GM12878 (cell line): Measurements from ENCODE around the gene CTNNBIP1. TPM values are rescaled to one million over a fixed set of nuclear protein-coding genes. Genes with fewer than 3 reads are reported as not detected.

Experiments
- ATAC-seq: fragments of 200-7000 bp; cut with Tn5 transposase; 3 replicates; pipeline ENCODE4 v1.9.1; 2020; ENCODE audit warnings: mild to moderate bottlenecking, moderate library complexity
- BruUV-seq: library from RNA; stranded (reverse); fragments of 400-500 nt; replicated peaks from 2 replicates; lab custom pipeline; 2021; lab: Mats Ljungman, UMichigan
- CTCF ChIA-PET: fragments of 300-600 bp; sonication (Branson Sonifier 250); formaldehyde crosslinking; extraction: SDS; loops from one replicate; lab custom pipeline; 2021; ENCODE audit warnings: inconsistent platforms; lab: Yijun Ruan, JAX
- POLR2A ChIA-PET: fragments of 350-600 bp; formaldehyde crosslinking; extraction: SDS; loops from one replicate; lab custom pipeline; 2021; ENCODE audit warnings: inconsistent platforms; lab: Charles Lee
- RAD21 ChIA-PET: fragments of 300-600 bp; sonication (Branson Sonifier 250); formaldehyde crosslinking; loops from one replicate; lab custom pipeline; 2023; ENCODE audit warnings: antibody characterized with exemption; ENCODE audit not compliant: unreplicated experiment; lab: Charles Lee
- SMC1A ChIA-PET: fragments of 300-600 bp; sonication (Branson Sonifier 250); formaldehyde crosslinking; loops from one replicate; lab custom pipeline; 2023; ENCODE audit not compliant: unreplicated experiment, uncharacterized antibody; lab: Charles Lee
- DNase-seq: peaks from one replicate; pipeline ENCODE4 v3.0.0-alpha.2; 2011; ENCODE audit warnings: low read depth, low spot score
- FAIRE-seq: peaks from 3 replicates; lab custom pipeline; 2011; peaks lifted over from hg19 to GRCh38; lab: Jason Lieb, UNC
- H2AFZ ChIP-seq: 2 replicates; pipeline ENCODE4 v1.6.0; 2011; ENCODE audit warnings: low read depth, low read length, control low read depth; ENCODE audit not compliant: control insufficient read depth
- H3K27ac ChIP-seq: 2 replicates; pipeline ENCODE4 v1.5.1; 2011; ENCODE audit warnings: control low read depth; ENCODE audit not compliant: control insufficient read depth, insufficient read depth
- H3K27me3 ChIP-seq, 2 experiments: replicated peaks in 1 of 2; 2 replicates each; pipeline versions ENCODE4 v1.6.0 to v1.6.1; 2011; ENCODE audit warnings: low read length in 1 of 2; ENCODE audit not compliant: control insufficient read depth in 2 of 2, insufficient read depth in 2 of 2
- H3K36me3 ChIP-seq, 2 experiments: 2 replicates each; pipeline ENCODE4 v1.5.1; 2011; ENCODE audit warnings: low read length in 1 of 2; ENCODE audit not compliant: control insufficient read depth in 2 of 2, insufficient read depth in 2 of 2
- H3K4me1 ChIP-seq: 2 replicates; pipeline ENCODE4 v1.6.1; 2011; ENCODE audit warnings: mild to moderate bottlenecking, low read length, moderate library complexity, mixed read lengths; ENCODE audit not compliant: control insufficient read depth, insufficient read depth
- H3K4me2 ChIP-seq: 2 replicates; pipeline ENCODE4 v1.6.0; 2011; ENCODE audit warnings: control low read depth; ENCODE audit not compliant: control insufficient read depth, insufficient read depth
- H3K4me3 ChIP-seq: fragments of 200-600 bp; sonication (generic); 2 replicates; pipeline ENCODE4 v1.5.1; 2016
- H3K79me2 ChIP-seq: 2 replicates; pipeline ENCODE4 v1.6.0; 2011; ENCODE audit warnings: low read length; ENCODE audit not compliant: control insufficient read depth, insufficient read depth
- H3K9ac ChIP-seq: 2 replicates; pipeline ENCODE4 v1.8.0; 2011; ENCODE audit warnings: low read length, control low read depth, mixed read lengths; ENCODE audit not compliant: control insufficient read depth, insufficient read depth
- H3K9me3 ChIP-seq: replicated peaks from 3 replicates; pipeline ENCODE4 v1.5.1; 2011; ENCODE audit warnings: mild to moderate bottlenecking, low read length; ENCODE audit not compliant: control insufficient read depth, insufficient read depth
- H4K20me1 ChIP-seq: 2 replicates; pipeline ENCODE4 v1.6.0; 2011; ENCODE audit not compliant: control insufficient read depth, insufficient read depth
- ATF7 ChIP-seq: fragments of 450-650 bp; IDR thresholded peaks from 2 replicates; pipeline ENCODE4 v1.6.1; 2016; ENCODE audit warnings: low read depth, mild to moderate bottlenecking
- IKZF1 ChIP-seq: fragments of 450-650 bp; conservative IDR thresholded peaks from 2 replicates; pipeline ENCODE4 v1.6.1; 2017; ENCODE audit warnings: antibody characterized with exemption, mild to moderate bottlenecking
- IRF4 ChIP-seq: IDR thresholded peaks from 2 replicates; pipeline ENCODE4 v1.6.1; 2011; ENCODE audit warnings: low read depth, low read length
- LARP7 ChIP-seq: fragments of 450-650 bp; IDR thresholded peaks from 2 replicates; pipeline ENCODE4 v1.6.1; 2017; ENCODE audit warnings: mild to moderate bottlenecking
- MXI1 ChIP-seq: fragments of 150-350 bp; IDR thresholded peaks from 2 replicates; pipeline ENCODE4 v1.6.1; 2011; ENCODE audit warnings: low read depth, mild to moderate bottlenecking, inconsistent platforms, low read length, improper control_type of control experiment
- NBN ChIP-seq: fragments of 450-650 bp; IDR thresholded peaks from 2 replicates; pipeline ENCODE4 v1.6.1; 2016
- NR2F1 ChIP-seq: fragments of 450-650 bp; conservative IDR thresholded peaks from 2 replicates; pipeline ENCODE4 v1.6.1; 2017; ENCODE audit warnings: mild to moderate bottlenecking
- PAX8 ChIP-seq: fragments of 450-650 bp; IDR thresholded peaks from 2 replicates; pipeline ENCODE4 v1.6.1; 2017; ENCODE audit warnings: mild to moderate bottlenecking, moderate library complexity
- POLR2AphosphoS2 ChIP-seq: IDR thresholded peaks from 2 replicates; pipeline ENCODE4 v1.6.1; 2011; ENCODE audit warnings: low read depth, mild to moderate bottlenecking, low read length, improper control_type of control experiment, moderate library complexity
- SIX5 ChIP-seq: IDR thresholded peaks from 2 replicates; pipeline ENCODE4 v1.6.1; 2011; ENCODE audit warnings: mild to moderate bottlenecking, low read depth, low read length, moderate library complexity; ENCODE audit not compliant: severe bottlenecking
- ZNF24 ChIP-seq: fragments of 450-650 bp; IDR thresholded peaks from 2 replicates; pipeline ENCODE4 v1.6.1; 2017; ENCODE audit warnings: antibody characterized with exemption, mild to moderate bottlenecking
- ZSCAN29 ChIP-seq: fragments of 450-650 bp; IDR thresholded peaks from 2 replicates; pipeline ENCODE4 v1.6.1; 2017; ENCODE audit warnings: mild to moderate bottlenecking, moderate library complexity
- WGBS: methylation state at CpG from one replicate; pipeline ENCODE4 v1.1.6; 2016; ENCODE audit warnings: low lambda C conversion rate; ENCODE audit not compliant: insufficient replicate concordance, insufficient coverage; ENCODE audit errors: missing lambda C conversion rate; 5-methylcytosine and 5-hydroxymethylcytosine counted together
- in situ Hi-C: fragments of 300-500 bp; cut with MboI; formaldehyde crosslinking; loops from 9 replicates; pipeline ENCODE4 v1.14.3; 2018; ENCODE audit warnings: mixed read lengths
- intact Hi-C: fragments of 100-400 bp; cut with micrococcal nuclease; formaldehyde crosslinking; loops from one replicate; pipeline ENCODE4 v1.14.2; 2022; ENCODE audit not compliant: unreplicated experiment
- polyA plus RNA-seq, 11 experiments: library from polyadenylated mRNA; depleted of rRNA in 4 of 11; unstranded in 6 of 11; stranded (reverse) in 5 of 11; fragments of >200 nt; fragmentation: Nextera tagmentation in 4 of 11; fragmentation: Illumina TruSeq in 1 of 11; extraction: Ambion mirVana in 4 of 11; extraction: Trizol in 1 of 11; gene quantifications; 1 replicate in 1 of 11; 2 replicates in 10 of 11; pipeline versions ENCODE4 v1.2.1 to v1.2.3, GENCODE V29; 2011 to 2016; ENCODE audit warnings: inconsistent platforms in 2 of 11, missing spikeins in 2 of 11, low read depth in 1 of 11
- total RNA-seq, 4 experiments: library from RNA; depleted of rRNA in 3 of 4; stranded (reverse); fragments of >200 nt in 3 of 4; fragmentation: Illumina TruSeq in 1 of 4; extraction: Trizol in 1 of 4; gene quantifications; 2 replicates each; pipeline versions ENCODE4 v1.2.1 to v1.2.3, GENCODE V29; 2013 to 2021
- TF ChIP-seq, protein P1 (sequence below): fragments of 150-350 bp; IDR thresholded peaks from 2 replicates; pipeline ENCODE4 v1.6.1; 2014; ENCODE audit warnings: mild to moderate bottlenecking, low read depth, low read length
- TF ChIP-seq, protein P2 (sequence below): IDR thresholded peaks from 2 replicates; pipeline ENCODE4 v1.6.1; 2011; ENCODE audit warnings: borderline replicate concordance, low read depth, mild to moderate bottlenecking, moderate library complexity, mixed read lengths, low read length; ENCODE audit not compliant: insufficient read depth; ENCODE audit errors: extremely low read length
- TF ChIP-seq, protein P3 (sequence below): fragments of 450-650 bp; formaldehyde crosslinking; IDR thresholded peaks from 2 replicates; pipeline ENCODE4 v1.4.0; 2020; ENCODE audit warnings: mild to moderate bottlenecking, moderate library complexity
- TF ChIP-seq, protein P4 (sequence below): IDR thresholded peaks from 2 replicates; pipeline ENCODE4 v1.6.1; 2012; ENCODE audit warnings: low read depth, low read length, improper control_type of control experiment

CTNNBIP1 gene
- total and polyA plus RNA-seq, 10 of the 15 experiments (the other 5 are each of a cell fraction or from before 2014, with no cell fraction given), result 0.42 to 31.8 (median 10.8) TPM

DNA sequence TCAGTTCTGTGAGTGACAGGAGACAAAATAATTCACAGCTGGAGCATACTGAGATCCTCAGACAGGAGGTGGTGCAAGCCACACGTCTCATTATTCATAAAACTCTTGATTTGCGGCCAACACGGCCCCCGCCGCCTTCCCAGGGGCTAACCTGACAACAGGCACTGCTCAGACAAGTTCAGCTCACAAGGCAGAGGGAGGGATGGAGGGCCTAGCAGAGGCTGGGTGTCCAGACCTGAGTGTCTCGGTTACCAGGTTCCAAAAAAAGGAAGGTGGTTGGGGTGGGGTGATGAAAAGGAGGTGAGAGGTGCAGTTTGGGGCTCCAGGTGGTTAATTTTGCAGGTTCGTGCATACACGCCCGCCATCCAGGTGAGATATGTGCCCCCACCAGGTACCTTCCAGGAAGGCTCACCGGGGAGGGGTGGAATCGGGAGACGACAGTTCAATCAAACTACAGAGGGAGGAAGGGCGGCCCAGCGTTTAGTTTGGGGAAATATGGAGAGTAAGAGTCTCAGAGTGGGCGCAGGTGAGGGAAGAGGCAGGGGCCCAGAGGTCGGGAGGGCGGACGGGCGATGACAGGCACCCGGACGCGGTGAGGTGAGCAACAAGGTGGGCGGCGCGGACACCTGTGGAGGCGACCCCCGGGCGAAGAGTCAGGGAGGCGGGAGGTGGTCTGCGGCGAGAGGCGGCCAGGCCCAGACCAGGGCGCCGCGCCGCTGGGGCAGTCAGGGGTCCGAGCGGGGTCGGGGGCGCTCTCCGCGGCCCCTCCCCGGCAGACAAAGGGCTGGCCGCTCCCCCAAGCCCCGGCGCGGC lies 629 bp downstream of the CTNNBIP1 start (continued):
- TF ChIP-seq MXI1 (no peak; the same call in 1 of the 2 replicates), IKZF1 (0 out of 2 replicates have a peak, but pooled peaks have one; percentile 40), NR2F1 (0 out of 2 replicates have a peak, but pooled peaks have one; percentile 40), NBN (0 out of 2 replicates have a peak, but pooled peaks have one; percentile 22)

DNA sequence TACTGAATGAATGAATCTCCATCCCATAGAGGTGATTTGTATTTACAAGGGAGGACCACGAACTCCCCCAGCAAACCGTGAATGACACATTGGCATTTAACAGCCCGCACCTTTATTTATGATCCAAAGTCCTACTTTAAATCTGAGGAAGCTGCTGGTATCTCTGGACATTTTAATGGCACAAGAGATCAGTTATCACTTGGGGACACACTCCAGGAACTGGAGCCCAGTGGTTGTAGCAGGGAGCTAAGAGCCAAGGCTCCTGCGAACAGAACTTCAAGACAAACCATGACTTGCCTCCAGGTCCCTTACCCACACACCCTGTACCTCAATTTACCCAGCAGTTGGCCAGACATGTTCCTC lies 1.2 kb downstream of the CTNNBIP1 start:
- 40% methylated on average over 4 of the region's 4 CpGs for WGBS
- Histone ChIP-seq H4K20me1 (no peaks in the 10 kb centered on the region), H3K9ac (no peak overlapping the region), H3K27ac (no peak overlapping the region), H3K36me3 (no peaks in the 10 kb centered on the region), H3K4me2 (peak overlapping the region; percentile 92), H3K4me3 (peak overlapping the region; percentile 87), H3K79me2 (peaks cover 3% of the 10 kb centered on the region; the same call in 1 of the 2 replicates), H3K4me1 (peaks cover 16% of the 10 kb centered on the region), H2AFZ (no peak overlapping the region), H3K27me3 (no peaks in the 10 kb centered on the region), H3K9me3 (no peaks in the 10 kb centered on the region)
- BruUV-seq, result TSS peak; percentile 64
- ChIA-PET POLR2A (no interaction called here), CTCF (interaction anchor here (0.9 to 1.1 kb wide), 2 partner anchors 34 to 118 kb away, joined by 4 read pairs; partner anchors contain the start of genes LZIC and NMNAT1), RAD21 (interaction anchor here (0.6 to 0.9 kb wide), 2 partner anchors 29 to 76 kb away, joined by 3 read pairs; no protein-coding TSS in a partner anchor), SMC1A (interaction anchor here (1.0 kb wide), 1 partner anchor 40 kb away, joined by 3 read pairs; no protein-coding TSS in a partner anchor)
- peak; percentile 38 for FAIRE-seq
- in situ Hi-C loops (no loop called here), intact Hi-C loops (no loop called here)
- DNase-seq, result no peak
- ATAC-seq, result no peak
- TF ChIP-seq ATF7 (no peak), POLR2AphosphoS2 (no peak), PAX8 (no peak), ZSCAN29 (no peak), SIX5 (no peak), LARP7 (no peak), ZNF24 (no peak), IRF4 (no peak)
- TF ChIP-seq, protein P1, sequence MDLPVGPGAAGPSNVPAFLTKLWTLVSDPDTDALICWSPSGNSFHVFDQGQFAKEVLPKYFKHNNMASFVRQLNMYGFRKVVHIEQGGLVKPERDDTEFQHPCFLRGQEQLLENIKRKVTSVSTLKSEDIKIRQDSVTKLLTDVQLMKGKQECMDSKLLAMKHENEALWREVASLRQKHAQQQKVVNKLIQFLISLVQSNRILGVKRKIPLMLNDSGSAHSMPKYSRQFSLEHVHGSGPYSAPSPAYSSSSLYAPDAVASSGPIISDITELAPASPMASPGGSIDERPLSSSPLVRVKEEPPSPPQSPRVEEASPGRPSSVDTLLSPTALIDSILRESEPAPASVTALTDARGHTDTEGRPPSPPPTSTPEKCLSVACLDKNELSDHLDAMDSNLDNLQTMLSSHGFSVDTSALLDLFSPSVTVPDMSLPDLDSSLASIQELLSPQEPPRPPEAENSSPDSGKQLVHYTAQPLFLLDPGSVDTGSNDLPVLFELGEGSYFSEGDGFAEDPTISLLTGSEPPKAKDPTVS, result no peak
- TF ChIP-seq, protein P2, sequence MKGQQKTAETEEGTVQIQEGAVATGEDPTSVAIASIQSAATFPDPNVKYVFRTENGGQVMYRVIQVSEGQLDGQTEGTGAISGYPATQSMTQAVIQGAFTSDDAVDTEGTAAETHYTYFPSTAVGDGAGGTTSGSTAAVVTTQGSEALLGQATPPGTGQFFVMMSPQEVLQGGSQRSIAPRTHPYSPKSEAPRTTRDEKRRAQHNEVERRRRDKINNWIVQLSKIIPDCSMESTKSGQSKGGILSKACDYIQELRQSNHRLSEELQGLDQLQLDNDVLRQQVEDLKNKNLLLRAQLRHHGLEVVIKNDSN, result no peak
- TF ChIP-seq, protein P3, sequence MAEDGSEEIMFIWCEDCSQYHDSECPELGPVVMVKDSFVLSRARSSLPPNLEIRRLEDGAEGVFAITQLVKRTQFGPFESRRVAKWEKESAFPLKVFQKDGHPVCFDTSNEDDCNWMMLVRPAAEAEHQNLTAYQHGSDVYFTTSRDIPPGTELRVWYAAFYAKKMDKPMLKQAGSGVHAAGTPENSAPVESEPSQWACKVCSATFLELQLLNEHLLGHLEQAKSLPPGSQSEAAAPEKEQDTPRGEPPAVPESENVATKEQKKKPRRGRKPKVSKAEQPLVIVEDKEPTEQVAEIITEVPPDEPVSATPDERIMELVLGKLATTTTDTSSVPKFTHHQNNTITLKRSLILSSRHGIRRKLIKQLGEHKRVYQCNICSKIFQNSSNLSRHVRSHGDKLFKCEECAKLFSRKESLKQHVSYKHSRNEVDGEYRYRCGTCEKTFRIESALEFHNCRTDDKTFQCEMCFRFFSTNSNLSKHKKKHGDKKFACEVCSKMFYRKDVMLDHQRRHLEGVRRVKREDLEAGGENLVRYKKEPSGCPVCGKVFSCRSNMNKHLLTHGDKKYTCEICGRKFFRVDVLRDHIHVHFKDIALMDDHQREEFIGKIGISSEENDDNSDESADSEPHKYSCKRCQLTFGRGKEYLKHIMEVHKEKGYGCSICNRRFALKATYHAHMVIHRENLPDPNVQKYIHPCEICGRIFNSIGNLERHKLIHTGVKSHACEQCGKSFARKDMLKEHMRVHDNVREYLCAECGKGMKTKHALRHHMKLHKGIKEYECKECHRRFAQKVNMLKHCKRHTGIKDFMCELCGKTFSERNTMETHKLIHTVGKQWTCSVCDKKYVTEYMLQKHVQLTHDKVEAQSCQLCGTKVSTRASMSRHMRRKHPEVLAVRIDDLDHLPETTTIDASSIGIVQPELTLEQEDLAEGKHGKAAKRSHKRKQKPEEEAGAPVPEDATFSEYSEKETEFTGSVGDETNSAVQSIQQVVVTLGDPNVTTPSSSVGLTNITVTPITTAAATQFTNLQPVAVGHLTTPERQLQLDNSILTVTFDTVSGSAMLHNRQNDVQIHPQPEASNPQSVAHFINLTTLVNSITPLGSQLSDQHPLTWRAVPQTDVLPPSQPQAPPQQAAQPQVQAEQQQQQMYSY, result no peak
- TF ChIP-seq, protein P4, sequence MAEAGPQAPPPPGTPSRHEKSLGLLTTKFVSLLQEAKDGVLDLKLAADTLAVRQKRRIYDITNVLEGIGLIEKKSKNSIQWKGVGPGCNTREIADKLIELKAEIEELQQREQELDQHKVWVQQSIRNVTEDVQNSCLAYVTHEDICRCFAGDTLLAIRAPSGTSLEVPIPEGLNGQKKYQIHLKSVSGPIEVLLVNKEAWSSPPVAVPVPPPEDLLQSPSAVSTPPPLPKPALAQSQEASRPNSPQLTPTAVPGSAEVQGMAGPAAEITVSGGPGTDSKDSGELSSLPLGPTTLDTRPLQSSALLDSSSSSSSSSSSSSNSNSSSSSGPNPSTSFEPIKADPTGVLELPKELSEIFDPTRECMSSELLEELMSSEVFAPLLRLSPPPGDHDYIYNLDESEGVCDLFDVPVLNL, result no peak
